Testis (tissue), 3 donors: ENCODE measurements around the gene COL26A1. TPM values are rescaled to one million over a fixed set of nuclear protein-coding genes. Genes with fewer than 3 reads are reported as not detected.

Source experiments
- DNase-seq: peaks from one replicate; pipeline ENCODE4 v3.0.0-alpha.2; 2019
- H3K27ac ChIP-seq, 2 donors: fragments of 200-600 bp; sonication (generic); one replicate each; pipeline ENCODE4 v1.5.1; 2019
- H3K27me3 ChIP-seq: fragments of 200-600 bp; sonication (generic); one replicate; pipeline ENCODE4 v1.5.1; 2019
- H3K36me3 ChIP-seq: fragments of 200-600 bp; sonication (generic); one replicate; pipeline ENCODE4 v1.5.1; 2017; ENCODE audit warnings: low read depth; ENCODE audit errors: missing control alignments
- H3K4me1 ChIP-seq: fragments of 200-600 bp; sonication (generic); one replicate; pipeline ENCODE4 v1.5.1; 2019
- H3K4me3 ChIP-seq, 2 donors: fragments of 200-600 bp; sonication (generic); one replicate each; pipeline ENCODE4 v1.5.1; 2017 to 2019
- H3K9me3 ChIP-seq: fragments of 200-600 bp; sonication (generic); one replicate; pipeline ENCODE4 v1.5.1; 2017
- POLR2A ChIP-seq: fragments of 450-650 bp; IDR thresholded peaks from one replicate; pipeline ENCODE4 v1.6.1; 2017; ENCODE audit warnings: antibody characterized with exemption, mild to moderate bottlenecking, moderate library complexity
- WGBS, 2 donors: methylation state at CpG; one replicate each; pipeline ENCODE4 v1.1.5; 2018; 5-methylcytosine and 5-hydroxymethylcytosine counted together
- intact Hi-C: fragments of 100-400 bp; cut with DNase I; formaldehyde crosslinking; loops from one replicate; pipeline ENCODE4 v1.15.1; 2023; ENCODE audit warnings: low total_unique reads
- polyA plus RNA-seq: library from polyadenylated mRNA; stranded (reverse); fragments of 350-450 nt; fragmentation: Illumina TruSeq; extraction: RNeasy Lipid Tissue Mini Kit (QIAGEN cat#74804); gene quantifications from one replicate; pipeline ENCODE4 v1.2.3, GENCODE V29; 2014; ENCODE audit warnings: low read depth, low replicate concordance; ENCODE audit not compliant: insufficient read depth
- total RNA-seq, 2 donors: library from RNA; depleted of rRNA; stranded (reverse); fragments of >200 nt; gene quantifications; one replicate each; pipeline ENCODE4 v1.2.3, GENCODE V29; 2016
- TF ChIP-seq, protein P1 (sequence below), 3 experiments: fragments of 450-650 bp in 2 of 3; fragments of 200-600 bp in 1 of 3; sonication (generic) in 1 of 3; IDR thresholded peaks; one replicate each; pipeline ENCODE4 v1.5.1; 2016 to 2019; ENCODE audit warnings: antibody characterized with exemption in 3 of 3, mild to moderate bottlenecking in 2 of 3, moderate library complexity in 1 of 3

COL26A1 gene
- total and polyA plus RNA-seq, 3 donors from 2014 or later: 0.94 to 3.1 (median 1.1) TPM

GRCh38 chr7:101405474-101406067 lies 42.9 kb downstream of the COL26A1 start:
- DNase-seq: no peak
- Histone ChIP-seq H3K4me1 (no peaks in the 10 kb centered on the region), H3K27me3 (no peaks in the 10 kb centered on the region), H3K27ac (no peak overlapping the region), H3K4me3 (no peak overlapping the region), H3K36me3 (no peaks in the 10 kb centered on the region), H3K9me3 (no peaks in the 10 kb centered on the region)
- intact Hi-C loops: no loop called here
- WGBS, 2 donors: 71 to 77% methylated on average over 15 to 16 of the region's 16 CpGs
- TF ChIP-seq, protein P1, sequence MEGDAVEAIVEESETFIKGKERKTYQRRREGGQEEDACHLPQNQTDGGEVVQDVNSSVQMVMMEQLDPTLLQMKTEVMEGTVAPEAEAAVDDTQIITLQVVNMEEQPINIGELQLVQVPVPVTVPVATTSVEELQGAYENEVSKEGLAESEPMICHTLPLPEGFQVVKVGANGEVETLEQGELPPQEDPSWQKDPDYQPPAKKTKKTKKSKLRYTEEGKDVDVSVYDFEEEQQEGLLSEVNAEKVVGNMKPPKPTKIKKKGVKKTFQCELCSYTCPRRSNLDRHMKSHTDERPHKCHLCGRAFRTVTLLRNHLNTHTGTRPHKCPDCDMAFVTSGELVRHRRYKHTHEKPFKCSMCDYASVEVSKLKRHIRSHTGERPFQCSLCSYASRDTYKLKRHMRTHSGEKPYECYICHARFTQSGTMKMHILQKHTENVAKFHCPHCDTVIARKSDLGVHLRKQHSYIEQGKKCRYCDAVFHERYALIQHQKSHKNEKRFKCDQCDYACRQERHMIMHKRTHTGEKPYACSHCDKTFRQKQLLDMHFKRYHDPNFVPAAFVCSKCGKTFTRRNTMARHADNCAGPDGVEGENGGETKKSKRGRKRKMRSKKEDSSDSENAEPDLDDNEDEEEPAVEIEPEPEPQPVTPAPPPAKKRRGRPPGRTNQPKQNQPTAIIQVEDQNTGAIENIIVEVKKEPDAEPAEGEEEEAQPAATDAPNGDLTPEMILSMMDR (IDR thresholded peaks at IDR 0.05): no peak
- no peak for TF ChIP-seq POLR2A

GRCh38 chr7:101410743-101411507 lies 48.2 kb downstream of the COL26A1 start:
- Histone ChIP-seq H3K27ac (no peak overlapping the region), H3K4me3 (no peak overlapping the region), H3K27me3 (no peaks in the 10 kb centered on the region), H3K4me1 (no peaks in the 10 kb centered on the region), H3K9me3 (no peaks in the 10 kb centered on the region), H3K36me3 (no peaks in the 10 kb centered on the region)
- 17% methylated on average over 12 to 16 of the region's 16 CpGs for WGBS, 2 donors
- DNase-seq: peak; percentile 66
- TF ChIP-seq POLR2A: no peak
- TF ChIP-seq, protein P1 (IDR thresholded peaks at IDR 0.05): peak; percentile 56 to 92 (median 80)
- intact Hi-C loops: no loop called here

DNA sequence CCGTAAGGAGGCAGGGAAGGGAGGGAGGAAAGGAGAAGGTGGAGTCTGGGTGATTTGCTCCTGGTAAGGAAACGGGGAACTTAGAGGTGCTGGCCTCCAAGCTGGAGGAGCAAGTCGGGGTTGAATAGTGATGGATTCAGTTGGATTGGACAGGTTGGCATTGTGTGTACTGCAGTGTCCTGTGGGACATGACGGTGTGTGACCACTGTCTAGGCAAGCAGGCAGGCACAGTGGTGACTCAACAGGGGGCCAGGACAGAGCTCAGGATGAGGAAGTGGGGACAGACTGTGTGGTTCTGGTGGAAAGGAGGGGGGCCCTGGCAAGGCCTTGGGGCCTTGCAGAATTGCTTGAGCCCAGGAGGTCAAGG lies 48.8 kb downstream of the COL26A1 start:
- Histone ChIP-seq H3K27ac (no peak overlapping the region), H3K27me3 (no peaks in the 10 kb centered on the region), H3K4me3 (no peak overlapping the region), H3K36me3 (no peaks in the 10 kb centered on the region), H3K9me3 (no peaks in the 10 kb centered on the region), H3K4me1 (no peaks in the 10 kb centered on the region)
- DNase-seq: no peak
- 30 to 53% methylated on average over 4 of the region's 4 CpGs for WGBS, 2 donors
- intact Hi-C loops: no loop called here
- TF ChIP-seq, protein P1 (IDR thresholded peaks at IDR 0.05): no peak
- no peak for TF ChIP-seq POLR2A

- no peaks in the 10 kb centered on the region for H3K36me3 ChIP-seq
- 87 to 93% methylated on average over 12 of the region's 12 CpGs for WGBS, 2 donors
- intact Hi-C loops: no loop called here
- H3K4me3 ChIP-seq: no peak overlapping the region
- no peaks in the 10 kb centered on the region for H3K9me3 ChIP-seq
- no peak for DNase-seq
- no peaks in the 10 kb centered on the region for H3K4me1 ChIP-seq
- TF ChIP-seq POLR2A: no peak
- TF ChIP-seq, protein P1 (IDR thresholded peaks at IDR 0.05): no peak
- no peaks in the 10 kb centered on the region for H3K27me3 ChIP-seq
- no peak overlapping the region for H3K27ac ChIP-seq
Observed at GRCh38 chr7:101412976-101413375, 50.3 kb downstream of the COL26A1 start.

DNA sequence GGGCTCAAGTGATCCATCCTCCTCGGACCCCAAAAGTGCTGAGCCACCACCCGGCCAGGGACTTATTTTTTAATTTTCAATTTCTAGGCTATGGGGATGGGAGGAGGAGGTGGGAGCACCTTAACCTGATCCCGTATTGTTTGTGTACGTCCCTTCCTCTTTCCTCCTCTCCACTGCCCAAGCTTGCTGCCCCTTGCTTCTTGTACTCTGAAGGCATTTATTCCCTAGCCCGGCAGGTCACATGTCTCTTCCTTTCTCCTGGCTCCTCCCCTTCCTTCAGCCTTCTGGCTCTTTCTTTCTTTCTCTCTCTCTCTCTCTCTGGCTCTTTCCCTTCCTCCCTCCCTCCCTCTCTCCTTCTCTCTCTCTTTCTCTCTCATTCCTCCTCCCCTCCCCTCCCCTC lies 56.0 kb downstream of the COL26A1 start:
- Histone ChIP-seq H3K27me3 (no peaks in the 10 kb centered on the region), H3K4me3 (no peak overlapping the region), H3K27ac (no peak overlapping the region), H3K9me3 (no peaks in the 10 kb centered on the region), H3K36me3 (no peaks in the 10 kb centered on the region), H3K4me1 (no peaks in the 10 kb centered on the region)
- no peak for DNase-seq
- intact Hi-C loops: no loop called here
- no peak for TF ChIP-seq POLR2A
- TF ChIP-seq, protein P1 (IDR thresholded peaks at IDR 0.05): no peak
- 73 to 76% methylated on average over 5 of the region's 5 CpGs for WGBS, 2 donors
